Activated CD4-positive, alpha-beta T cell treated with anti-CD3 and anti-CD28 coated beads, Interleukin-2, amount 50 U/mL, for 1 hour (primary cell): Measurements from ENCODE around the gene GSTP1.
"Not testable (repeated sequence)": the region's sequence is repeated elsewhere in the genome, so short reads cannot be mapped to it uniquely, and the experiment has no call there.

Experiments used
- DNase-seq: peaks from one replicate; pipeline ENCODE4 v3.0.0-alpha.2; 2020

GSTP1 gene

GRCh38 chr11:67599149-67599548 is 15.5 kb downstream of the GSTP1 start:
- no peak for DNase-seq

GRCh38 chr11:67600324-67601029 is 16.9 kb downstream of the GSTP1 start:
- DNase-seq = no peak

GRCh38 chr11:67601098-67601497 is 17.5 kb downstream of the GSTP1 start:
- DNase-seq = no peak

- DNase-seq = not testable (repeated sequence)
Measured at GRCh38 chr11:67604119-67604518, 20.5 kb downstream of the GSTP1 start.

- DNase-seq = no peak
Measured at GRCh38 chr11:67604815-67605214, 21.2 kb downstream of the GSTP1 start.

- DNase-seq = no peak
Measured at GRCh38 chr11:67605231-67606011, 21.8 kb downstream of the GSTP1 start.

GRCh38 chr11:67606093-67606491 is 22.5 kb downstream of the GSTP1 start:
- no peak for DNase-seq

GRCh38 chr11:67606492-67607295 is 23.1 kb downstream of the GSTP1 start, which contains the start of gene NDUFV1:
Gene NDUFV1, plus strand, starts transcription at chr11:67606936. Its CDS starts 69 bp downstream, at chr11:67607005.
- peak; percentile 96 for DNase-seq

GRCh38 chr11:67607507-67607906 is 23.9 kb downstream of the GSTP1 start:
- DNase-seq = no peak

GRCh38 chr11:67608486-67608885 is 24.9 kb downstream of the GSTP1 start:
- no peak for DNase-seq

GRCh38 chr11:67609316-67609715 is 25.7 kb downstream of the GSTP1 start:
- DNase-seq = no peak

GRCh38 chr11:67610302-67610868 is 26.8 kb downstream of the GSTP1 start:
- no peak for DNase-seq

- no peak for DNase-seq
Measured at GRCh38 chr11:67611165-67611564, 27.6 kb downstream of the GSTP1 start.

- DNase-seq = no peak
Measured at GRCh38 chr11:67611704-67612587, 28.3 kb downstream of the GSTP1 start.

- no peak for DNase-seq
Measured at GRCh38 chr11:67612751-67613150, 29.1 kb downstream of the GSTP1 start.

- no peak for DNase-seq
Measured at GRCh38 chr11:67613313-67613959, 29.8 kb downstream of the GSTP1 start.

GRCh38 chr11:67613960-67614715 is 30.5 kb downstream of the GSTP1 start:
- DNase-seq = peak; percentile 76

GRCh38 chr11:67614730-67615714 is 31.4 kb downstream of the GSTP1 start:
- peak; percentile 54 for DNase-seq

- DNase-seq = no peak
Measured at GRCh38 chr11:67615728-67616430, 32.3 kb downstream of the GSTP1 start.
